Measurements from ENCODE around the gene EIF4H.

The EIF4H gene

DNA sequence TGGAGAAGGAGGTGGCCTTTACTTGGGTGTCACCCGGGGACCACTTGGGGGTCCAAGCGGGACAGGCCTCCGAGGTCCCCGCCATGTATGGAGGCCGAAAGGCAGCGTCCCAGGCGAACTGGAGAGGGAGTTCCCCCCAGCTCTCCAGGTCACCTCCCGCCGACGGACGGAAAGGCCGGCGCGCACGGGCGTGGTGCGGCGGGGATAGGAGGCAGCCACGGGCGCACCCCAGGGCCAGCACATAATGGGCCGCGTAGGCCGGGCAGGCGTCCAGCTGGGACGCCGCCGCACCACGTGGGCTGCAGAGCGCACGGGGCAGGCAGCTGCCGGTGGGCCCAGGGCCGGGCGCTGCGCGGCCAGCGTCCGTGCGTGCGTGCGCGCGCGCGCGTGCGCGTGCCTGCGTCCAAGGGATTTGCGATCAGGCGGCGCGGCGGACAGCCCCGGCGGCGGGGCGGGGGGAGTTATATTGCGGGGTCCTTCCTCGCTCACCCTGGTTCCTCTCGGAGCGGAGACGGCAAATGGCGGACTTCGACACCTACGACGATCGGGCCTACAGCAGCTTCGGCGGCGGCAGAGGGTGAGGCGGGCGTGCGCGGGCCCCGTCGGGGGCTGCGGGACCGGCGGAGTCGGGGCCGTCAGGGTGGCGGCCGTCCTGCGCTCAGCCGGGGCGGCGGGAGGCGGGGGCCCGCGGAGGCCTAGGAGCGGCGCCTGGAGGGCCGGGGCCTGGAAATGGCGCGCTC, at the start of gene EIF4H:
Gene EIF4H, plus strand, starts transcription at position 491 of the 740 bp plus-strand sequence. Its CDS starts 28 bp downstream, at position 519.
- TF ChIP-seq, protein P1, sequence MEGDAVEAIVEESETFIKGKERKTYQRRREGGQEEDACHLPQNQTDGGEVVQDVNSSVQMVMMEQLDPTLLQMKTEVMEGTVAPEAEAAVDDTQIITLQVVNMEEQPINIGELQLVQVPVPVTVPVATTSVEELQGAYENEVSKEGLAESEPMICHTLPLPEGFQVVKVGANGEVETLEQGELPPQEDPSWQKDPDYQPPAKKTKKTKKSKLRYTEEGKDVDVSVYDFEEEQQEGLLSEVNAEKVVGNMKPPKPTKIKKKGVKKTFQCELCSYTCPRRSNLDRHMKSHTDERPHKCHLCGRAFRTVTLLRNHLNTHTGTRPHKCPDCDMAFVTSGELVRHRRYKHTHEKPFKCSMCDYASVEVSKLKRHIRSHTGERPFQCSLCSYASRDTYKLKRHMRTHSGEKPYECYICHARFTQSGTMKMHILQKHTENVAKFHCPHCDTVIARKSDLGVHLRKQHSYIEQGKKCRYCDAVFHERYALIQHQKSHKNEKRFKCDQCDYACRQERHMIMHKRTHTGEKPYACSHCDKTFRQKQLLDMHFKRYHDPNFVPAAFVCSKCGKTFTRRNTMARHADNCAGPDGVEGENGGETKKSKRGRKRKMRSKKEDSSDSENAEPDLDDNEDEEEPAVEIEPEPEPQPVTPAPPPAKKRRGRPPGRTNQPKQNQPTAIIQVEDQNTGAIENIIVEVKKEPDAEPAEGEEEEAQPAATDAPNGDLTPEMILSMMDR (IDR thresholded peaks at IDR 0.05; ENCODE audit: low read depth, low read length), result no peak
- DNase-seq (ENCODE audit: extremely low read depth, low read depth), result peak; percentile 93

DNA sequence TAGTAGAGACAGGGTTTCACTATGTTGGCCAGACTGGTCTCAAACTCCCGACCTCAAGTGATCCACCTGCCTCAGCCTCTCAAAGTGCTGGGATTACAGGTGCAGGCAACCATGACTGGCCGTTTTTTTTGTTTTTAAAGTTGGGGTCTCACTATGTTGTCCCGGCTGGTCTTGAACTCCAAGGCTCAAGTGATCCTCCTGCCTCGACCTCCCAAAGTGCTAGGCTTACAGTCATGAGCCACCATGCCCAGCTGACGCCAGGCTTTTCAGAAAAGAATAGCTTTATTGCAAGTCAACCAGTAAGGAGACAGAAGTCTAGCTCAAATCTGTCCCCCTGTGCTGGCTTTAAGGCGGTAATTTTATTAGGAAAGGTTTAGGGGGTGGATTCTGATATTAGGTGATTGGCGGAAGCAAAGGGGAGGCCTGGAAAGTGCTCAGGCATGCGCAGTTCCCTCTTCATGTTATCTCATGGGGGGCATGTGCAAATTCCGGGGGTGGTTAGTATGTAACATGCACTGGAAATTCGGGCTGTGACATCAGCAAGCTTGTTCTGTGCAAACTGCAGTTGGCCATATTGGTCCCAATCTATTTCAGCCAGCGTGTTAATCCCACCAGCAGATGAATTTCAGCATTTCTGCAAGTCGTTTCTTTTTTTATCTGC, 47.8 kb upstream of the EIF4H start:
- TF ChIP-seq, protein P1 (IDR thresholded peaks at IDR 0.05; ENCODE audit: low read depth, low read length), result no peak
- no peak for DNase-seq (ENCODE audit: extremely low read depth, low read depth)

DNA sequence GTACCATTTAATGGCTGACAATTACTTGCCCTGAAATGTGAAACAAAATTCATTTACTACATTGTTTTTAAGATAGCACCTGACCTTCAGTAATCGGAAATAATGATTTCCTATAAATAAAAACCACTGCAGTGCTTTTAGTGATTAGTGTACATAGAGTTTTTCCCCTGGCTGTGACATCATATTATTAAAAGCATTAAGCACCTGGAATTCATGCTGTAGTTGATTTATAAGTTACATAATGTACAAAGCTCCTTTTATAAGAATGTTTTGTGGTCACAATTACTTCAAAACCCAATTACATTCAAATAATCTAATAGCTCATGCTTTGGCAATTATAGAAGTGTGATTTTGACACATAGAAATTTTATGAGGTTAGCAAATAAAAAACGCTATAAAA, 44.3 kb upstream of the EIF4H start:
- TF ChIP-seq, protein P1 (IDR thresholded peaks at IDR 0.05; ENCODE audit: low read depth, low read length), result no peak
- DNase-seq (ENCODE audit: extremely low read depth, low read depth), result no peak

DNA sequence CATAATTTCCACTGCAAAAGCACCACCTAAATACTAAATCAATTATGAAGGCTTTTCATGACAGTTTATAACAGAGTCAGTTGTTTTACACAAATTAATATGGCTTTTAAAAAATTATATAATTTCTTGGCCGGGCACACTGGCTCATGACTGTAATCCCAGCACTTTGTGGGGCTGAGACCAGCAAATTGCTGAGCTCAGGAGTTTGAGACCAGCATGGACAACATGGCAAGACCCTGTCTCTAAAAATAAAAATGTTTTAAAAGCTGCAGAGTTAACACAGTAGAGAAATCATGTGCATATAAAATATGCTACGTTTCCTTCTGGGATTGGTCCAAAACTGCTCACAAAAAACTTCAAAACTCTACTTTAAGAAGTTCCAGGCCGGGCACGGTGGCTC, 43.6 kb upstream of the EIF4H start:
- no peak for DNase-seq (ENCODE audit: extremely low read depth, low read depth)
- TF ChIP-seq, protein P1 (IDR thresholded peaks at IDR 0.05; ENCODE audit: low read depth, low read length), result no peak

DNA sequence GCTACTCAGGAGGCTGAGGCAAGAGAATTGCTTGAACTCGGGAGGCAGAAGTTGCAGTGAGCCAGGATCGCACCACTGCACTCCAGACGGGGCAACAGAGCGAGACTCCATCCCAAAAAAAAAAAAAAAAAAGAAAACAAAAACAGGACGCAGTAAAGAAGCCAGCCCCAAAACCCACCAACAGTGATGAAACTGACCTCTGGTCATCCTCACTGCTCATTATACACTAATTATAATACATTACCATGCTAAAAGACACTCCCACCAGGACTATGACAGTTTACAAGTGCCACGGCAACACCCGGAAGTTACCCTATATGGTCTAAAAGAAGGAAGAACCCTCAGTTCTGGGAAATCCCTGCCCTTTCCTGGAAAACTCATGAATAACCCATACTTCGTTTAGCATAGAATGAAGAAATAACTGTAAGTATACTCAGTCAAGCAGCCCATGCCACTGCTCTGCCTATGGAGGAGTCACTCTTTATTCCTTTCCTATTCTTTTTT, 40.0 kb upstream of the EIF4H start:
- no peak for DNase-seq (ENCODE audit: extremely low read depth, low read depth)
- TF ChIP-seq, protein P1 (IDR thresholded peaks at IDR 0.05; ENCODE audit: low read depth, low read length), result no peak

DNA sequence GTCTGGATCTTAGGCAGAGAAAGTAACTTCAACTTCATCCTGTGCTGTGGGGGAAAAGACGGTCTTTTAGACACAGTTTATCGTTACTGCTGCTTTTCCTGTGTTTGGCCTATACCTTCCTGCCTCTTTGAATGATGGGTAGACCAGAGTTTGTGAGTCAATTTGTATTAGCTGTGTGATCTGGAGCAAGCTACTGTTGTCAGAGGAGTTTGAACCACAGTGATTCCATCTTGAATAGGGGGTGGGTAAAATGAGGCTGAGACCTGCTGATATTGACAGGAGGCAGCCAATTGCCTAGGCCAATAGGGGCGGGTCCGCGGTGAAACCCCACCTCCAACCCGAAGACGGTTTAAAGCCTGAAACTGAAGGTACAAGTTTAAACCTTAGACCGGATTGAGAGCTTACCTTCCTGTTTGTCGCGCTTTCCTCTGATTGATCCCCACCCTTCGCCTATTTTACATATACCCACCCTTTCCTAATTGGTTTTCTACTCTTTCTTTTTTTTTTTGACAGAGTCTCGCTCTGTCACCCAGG, 35.8 kb upstream of the EIF4H start:
- DNase-seq (ENCODE audit: extremely low read depth, low read depth), result no peak
- TF ChIP-seq, protein P1 (IDR thresholded peaks at IDR 0.05; ENCODE audit: low read depth, low read length), result no peak

All from AG09319 (cell line).